ENCODE measurements around the gene PLEKHN1.
A peak's percentile ranks its signal among the peaks of the same experiment; 100 is the strongest.

Gene PLEKHN1

DNA sequence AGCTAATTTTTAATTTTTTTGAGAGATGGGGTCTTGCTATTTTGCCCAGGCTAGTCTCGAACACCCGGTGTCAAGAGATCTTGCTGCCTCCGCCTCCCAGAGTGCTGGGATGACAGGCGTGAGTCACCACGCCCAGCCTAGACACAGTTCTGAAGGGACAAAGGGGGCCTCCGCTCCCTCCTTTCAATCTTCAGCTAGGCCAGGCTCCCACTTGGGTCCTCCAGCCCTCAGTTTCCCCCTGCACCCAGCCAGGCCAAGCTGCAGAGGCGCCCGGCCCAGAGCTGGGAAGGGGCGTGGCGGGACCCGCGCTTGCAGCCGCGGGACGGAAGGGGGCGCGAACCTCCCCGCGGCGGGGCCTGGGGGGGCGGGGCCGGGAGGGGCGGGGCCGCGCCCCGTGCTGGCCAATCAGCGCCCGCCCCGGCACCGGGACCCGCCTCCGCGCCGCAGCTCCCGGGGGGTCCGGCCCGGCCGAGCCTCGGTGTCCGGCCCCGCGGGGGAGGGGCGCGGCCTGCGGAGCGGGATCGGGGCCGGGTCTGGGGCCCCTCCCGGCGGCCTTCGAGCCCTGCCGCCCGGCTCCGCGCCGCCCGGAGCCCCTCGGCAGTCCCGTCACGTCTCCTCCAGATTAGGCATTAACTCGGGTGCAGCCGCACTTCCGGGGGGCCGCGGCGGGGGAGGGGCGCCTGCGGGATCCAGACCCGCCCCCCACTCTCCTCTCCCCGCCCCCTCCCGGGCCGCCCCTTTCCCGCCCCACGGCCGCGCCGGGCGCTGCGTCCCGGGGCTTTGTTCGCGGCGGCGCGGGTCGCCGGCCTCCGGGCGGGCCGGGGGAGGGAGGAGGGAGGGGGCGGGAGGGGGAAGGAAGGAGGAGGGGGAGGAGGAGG is 53.1 kb downstream of the PLEKHN1 start:
- Histone ChIP-seq H3K27me3 (replicated peaks) (no peaks in the 10 kb centered on the region), H3K36me3 (replicated peaks) (peaks cover 1% of the 10 kb centered on the region), H3K4me3 (ENCODE audit: low read depth, low read length) (peak overlapping the region; percentile 47), H3K27ac (no peak overlapping the region)
- TF ChIP-seq CTCF (IDR thresholded peaks at IDR 0.05; ENCODE audit: low read depth, low read length, missing control alignments): peak; percentile 42
- in situ Hi-C loops (cut with HindIII; ENCODE audit: low pct_ligation_motif_present, low sequenced_read_pairs): no loop called here
- DNase-seq: no peak

- no peaks in the 10 kb centered on the region for H3K27me3 ChIP-seq (replicated peaks)
- H3K27ac ChIP-seq: peak within 1 kb of the TSS; percentile 62
- TF ChIP-seq CTCF (IDR thresholded peaks at IDR 0.05; ENCODE audit: low read depth, low read length, missing control alignments): no peak
- H3K4me3 ChIP-seq (ENCODE audit: low read depth, low read length): peak within 1 kb of the TSS; percentile 59
- H3K36me3 ChIP-seq (replicated peaks): peaks cover 3% of the 10 kb centered on the region
- in situ Hi-C loops (cut with HindIII; ENCODE audit: low pct_ligation_motif_present, low sequenced_read_pairs): no loop called here
- DNase-seq: no peak
Observed at GRCh38 chr1:1020000-1020404, 53.7 kb downstream of the PLEKHN1 start, which contains the start of gene AGRN. AGRN (plus strand) TSS chr1:1020120; CDS start chr1:1020173, 53 bp downstream.

GRCh38 chr1:1020415-1021009 is 54.2 kb downstream of the PLEKHN1 start:
- H3K27ac ChIP-seq: peak overlapping the region; percentile 62
- DNase-seq: no peak
- H3K36me3 ChIP-seq (replicated peaks): peaks cover 3% of the 10 kb centered on the region
- H3K4me3 ChIP-seq (ENCODE audit: low read depth, low read length): peak overlapping the region; percentile 59
- no peak for TF ChIP-seq CTCF (IDR thresholded peaks at IDR 0.05; ENCODE audit: low read depth, low read length, missing control alignments)
- in situ Hi-C loops (cut with HindIII; ENCODE audit: low pct_ligation_motif_present, low sequenced_read_pairs): no loop called here
- no peaks in the 10 kb centered on the region for H3K27me3 ChIP-seq (replicated peaks)

- H3K4me3 ChIP-seq (ENCODE audit: low read depth, low read length): peak overlapping the region; percentile 59
- H3K27me3 ChIP-seq (replicated peaks): no peaks in the 10 kb centered on the region
- in situ Hi-C loops (cut with HindIII; ENCODE audit: low pct_ligation_motif_present, low sequenced_read_pairs): no loop called here
- H3K36me3 ChIP-seq (replicated peaks): peaks cover 4% of the 10 kb centered on the region
- peak; percentile 67 for DNase-seq
- peak overlapping the region; percentile 34 for H3K27ac ChIP-seq
- no peak for TF ChIP-seq CTCF (IDR thresholded peaks at IDR 0.05; ENCODE audit: low read depth, low read length, missing control alignments)
Observed at GRCh38 chr1:1021010-1021919, 55.0 kb downstream of the PLEKHN1 start.

GRCh38 chr1:1021920-1022259 is 55.6 kb downstream of the PLEKHN1 start:
- H3K4me3 ChIP-seq (ENCODE audit: low read depth, low read length): peak overlapping the region; percentile 59
- in situ Hi-C loops (cut with HindIII; ENCODE audit: low pct_ligation_motif_present, low sequenced_read_pairs): no loop called here
- peak; percentile 61 for DNase-seq
- H3K27me3 ChIP-seq (replicated peaks): no peaks in the 10 kb centered on the region
- H3K36me3 ChIP-seq (replicated peaks): peaks cover 10% of the 10 kb centered on the region
- no peak overlapping the region for H3K27ac ChIP-seq
- no peak for TF ChIP-seq CTCF (IDR thresholded peaks at IDR 0.05; ENCODE audit: low read depth, low read length, missing control alignments)
